IPS DF 6.9 (cell line): ENCODE data around the gene GALNT2.

ENCODE experiments used
- DNase-seq: peaks from one replicate; pipeline ENCODE4 v3.0.0-alpha.2; 2013; ENCODE audit warnings: low read depth, low spot score
- H3K27ac ChIP-seq: one replicate; pipeline ENCODE4 v1.5.1; 2013; ENCODE audit warnings: low read length, control low read depth
- H3K27me3 ChIP-seq: 2 replicates; pipeline ENCODE4 v1.6.1; 2013; ENCODE audit warnings: mild to moderate bottlenecking, low read length; ENCODE audit not compliant: control insufficient read depth, insufficient read depth
- H3K36me3 ChIP-seq: 2 replicates; pipeline ENCODE4 v1.6.1; 2013; ENCODE audit warnings: low read length; ENCODE audit not compliant: control insufficient read depth, insufficient read depth
- H3K4me1 ChIP-seq: 2 replicates; pipeline ENCODE4 v1.6.1; 2013; ENCODE audit warnings: low read length; ENCODE audit not compliant: control insufficient read depth, insufficient read depth
- H3K4me3 ChIP-seq: 2 replicates; pipeline ENCODE4 v1.5.1; 2013; ENCODE audit warnings: mild to moderate bottlenecking, low read length
- H3K9me3 ChIP-seq: 2 replicates; pipeline ENCODE4 v1.6.1; 2013; ENCODE audit warnings: low read length, inconsistent platforms; ENCODE audit not compliant: control insufficient read depth, insufficient read depth
- WGBS: extraction: QIAGEN DNeasy Blood & Tissue Kit; methylation state at CpG from one replicate; pipeline ENCODE4 v1.1.7; 2013; ENCODE audit warnings: mixed read lengths, missing lambda C conversion rate; ENCODE audit not compliant: insufficient read length, insufficient coverage; 5-methylcytosine and 5-hydroxymethylcytosine counted together

Gene GALNT2

DNA sequence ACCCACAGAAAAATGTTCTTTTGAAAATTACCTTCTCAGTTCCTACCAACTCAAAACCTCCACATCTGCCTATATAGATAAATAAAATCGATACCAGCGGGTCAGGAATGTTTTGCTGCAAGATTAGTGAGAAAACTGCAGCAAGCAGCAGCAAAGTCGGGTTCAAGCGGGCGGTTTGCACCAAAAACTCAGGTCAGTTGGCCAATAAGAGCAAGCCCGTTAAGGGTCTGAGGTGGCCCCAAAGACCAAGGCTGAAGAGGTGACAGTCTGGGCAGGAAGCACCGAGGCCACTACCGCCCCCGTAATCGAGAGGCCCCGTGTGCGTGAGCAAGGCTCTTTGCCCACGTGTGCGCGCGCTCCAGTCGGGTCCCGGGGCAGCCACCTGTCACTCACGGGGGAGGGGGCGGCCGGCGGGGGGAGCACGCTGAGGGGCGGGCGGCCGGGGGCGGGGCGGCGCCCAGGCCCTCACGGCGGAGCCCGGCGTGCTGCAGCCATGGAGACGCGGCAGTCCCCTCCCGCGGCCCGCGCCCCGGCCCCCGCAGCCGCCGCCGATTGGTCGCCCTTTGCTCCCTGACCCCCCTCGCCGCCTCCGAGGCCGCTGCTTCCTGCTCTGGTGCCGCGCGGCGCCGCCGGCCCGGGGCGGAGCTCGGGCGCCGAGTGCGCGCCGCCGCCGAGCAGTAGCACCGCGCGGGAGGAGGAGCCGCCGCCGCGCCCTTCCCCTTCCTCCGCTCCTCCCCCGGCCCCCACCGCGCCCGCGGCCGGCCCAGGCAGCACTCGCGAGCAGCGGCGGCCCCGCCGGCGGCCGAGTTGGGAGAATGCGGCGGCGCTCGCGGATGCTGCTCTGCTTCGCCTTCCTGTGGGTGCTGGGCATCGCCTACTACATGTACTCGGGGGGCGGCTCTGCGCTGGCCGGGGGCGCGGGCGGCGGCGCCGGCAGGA, at the start of gene GALNT2:
GALNT2 (plus strand) TSS at position 773 of the 939 bp plus-strand sequence; CDS start at position 816, 43 bp downstream.
- Histone ChIP-seq H3K36me3 (no peaks in the 10 kb centered on the region), H3K4me3 (peak within 1 kb of the TSS; percentile 59), H3K27ac (no peak within 1 kb of the TSS), H3K9me3 (no peaks in the 10 kb centered on the region), H3K4me1 (peaks cover 2% of the 10 kb centered on the region; the same call in 1 of the 2 replicates), H3K27me3 (no peaks in the 10 kb centered on the region; the same call in 1 of the 2 replicates)
- no CpG with 5 or more reads among the region's 104 CpGs for WGBS
- DNase-seq = peak; percentile 43

DNA sequence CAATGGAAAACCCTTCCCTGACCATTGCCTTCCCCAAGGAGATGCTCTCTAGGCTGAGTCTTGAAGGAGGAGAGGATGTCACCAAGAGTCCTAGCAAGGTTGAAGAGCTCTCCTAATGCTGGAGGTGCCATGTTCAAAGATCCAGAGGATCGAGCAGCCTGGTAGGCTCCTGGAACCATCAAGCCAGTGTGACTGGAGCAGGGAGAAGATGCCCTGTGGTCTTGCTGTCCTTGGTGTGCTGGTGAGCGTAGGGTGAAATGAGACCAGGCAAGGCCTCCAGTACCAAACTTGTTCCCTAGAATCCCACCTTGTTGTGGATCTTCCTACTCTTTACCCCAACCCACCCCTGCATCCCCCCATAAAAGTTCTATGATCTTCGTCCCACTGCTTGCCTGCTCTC, 46.6 kb upstream of the GALNT2 start:
- H3K4me3 ChIP-seq = no peak overlapping the region
- H3K4me1 ChIP-seq = no peaks in the 10 kb centered on the region
- WGBS = no CpG with 5 or more reads among the region's 3 CpGs
- no peaks in the 10 kb centered on the region for H3K9me3 ChIP-seq
- H3K27ac ChIP-seq = no peak overlapping the region
- no peaks in the 10 kb centered on the region for H3K27me3 ChIP-seq
- DNase-seq = no peak
- no peaks in the 10 kb centered on the region for H3K36me3 ChIP-seq

DNA sequence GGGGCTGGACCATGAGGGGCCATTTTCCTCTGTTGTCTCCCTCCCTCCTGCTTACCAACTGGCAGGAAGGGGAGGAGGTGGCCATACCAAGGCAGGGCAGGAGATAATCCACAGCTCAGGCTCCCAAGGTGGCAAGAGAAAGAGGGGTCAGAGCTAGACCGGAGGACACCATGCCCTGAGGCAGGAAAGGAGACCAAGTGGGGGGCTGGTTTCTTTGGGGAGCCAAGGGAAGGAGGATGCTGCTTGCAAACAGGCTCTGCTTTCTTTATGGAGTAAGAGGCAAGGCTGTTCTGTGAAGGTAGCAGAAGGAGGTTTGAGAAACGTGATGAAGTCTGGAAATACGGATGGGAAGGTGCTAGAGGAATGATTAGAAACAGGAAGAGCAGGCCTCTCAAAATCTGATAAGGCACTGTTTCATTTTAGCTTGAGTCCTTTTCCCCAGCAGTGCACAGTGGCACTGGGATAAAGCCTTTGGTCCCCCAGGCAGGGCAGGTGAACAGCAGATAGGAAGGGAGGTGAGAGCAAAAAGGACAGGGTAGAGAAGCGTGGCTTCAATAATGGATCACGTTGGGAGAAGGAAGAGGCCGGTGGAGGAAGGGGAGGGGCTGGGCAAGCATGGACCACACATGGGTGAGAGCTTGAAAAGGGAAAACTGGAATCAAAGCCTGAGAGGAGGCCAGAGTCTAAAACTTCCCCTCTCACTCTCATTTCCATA, 44.2 kb upstream of the GALNT2 start:
- Histone ChIP-seq H3K4me1 (no peaks in the 10 kb centered on the region), H3K27me3 (no peaks in the 10 kb centered on the region), H3K27ac (no peak overlapping the region), H3K4me3 (no peak overlapping the region), H3K36me3 (no peaks in the 10 kb centered on the region), H3K9me3 (no peaks in the 10 kb centered on the region)
- no peak for DNase-seq
- no CpG with 5 or more reads among the region's 6 CpGs for WGBS

DNA sequence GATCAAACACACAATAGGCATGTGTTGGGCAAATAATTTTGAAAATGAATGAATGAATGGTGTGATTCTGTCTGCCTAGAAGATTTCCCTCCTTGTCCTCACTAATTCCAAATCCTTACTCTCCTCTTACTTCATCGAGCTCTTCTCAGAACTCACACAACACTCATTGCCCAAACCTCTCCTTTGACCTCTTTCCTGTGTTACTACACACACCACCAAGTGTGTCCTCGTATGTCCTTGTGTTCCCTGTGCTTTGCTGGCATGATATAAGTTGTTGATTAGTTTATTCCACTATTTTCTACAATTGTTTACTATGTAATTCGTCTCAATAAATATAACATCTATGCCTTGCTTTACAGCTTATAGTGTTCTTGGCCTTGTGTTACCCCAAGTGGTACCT, 41.4 kb upstream of the GALNT2 start:
- Histone ChIP-seq H3K4me3 (no peak overlapping the region), H3K9me3 (no peaks in the 10 kb centered on the region), H3K4me1 (no peaks in the 10 kb centered on the region), H3K36me3 (no peaks in the 10 kb centered on the region), H3K27ac (no peak overlapping the region), H3K27me3 (no peaks in the 10 kb centered on the region)
- no peak for DNase-seq
- 100% methylated on average over 1 of the region's 3 CpGs for WGBS

DNA sequence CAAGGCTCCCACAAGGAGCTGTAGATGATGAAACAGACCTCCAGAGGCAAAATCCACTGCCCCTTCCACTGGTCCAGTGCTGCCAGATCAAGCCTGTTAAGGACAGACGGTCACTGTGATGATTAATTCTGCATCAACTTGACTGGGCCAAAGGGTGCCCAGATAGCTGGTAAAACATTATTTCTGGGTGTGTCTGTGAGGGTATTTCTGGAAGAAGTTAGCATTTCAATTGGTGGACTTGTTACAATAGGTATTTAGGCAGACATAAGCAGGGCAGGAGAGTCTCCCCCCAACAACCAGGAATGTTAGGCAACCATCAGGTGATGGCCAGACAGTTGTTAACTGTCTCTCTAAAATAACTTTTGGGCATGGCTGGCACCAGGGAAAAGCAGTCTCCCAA, 40.9 kb upstream of the GALNT2 start:
- WGBS = no CpG with 5 or more reads among the region's 1 CpG
- H3K4me3 ChIP-seq = no peak overlapping the region
- no peak for DNase-seq
- H3K36me3 ChIP-seq = no peaks in the 10 kb centered on the region
- H3K27ac ChIP-seq = no peak overlapping the region
- H3K4me1 ChIP-seq = no peaks in the 10 kb centered on the region
- H3K9me3 ChIP-seq = no peaks in the 10 kb centered on the region
- H3K27me3 ChIP-seq = no peaks in the 10 kb centered on the region

DNA sequence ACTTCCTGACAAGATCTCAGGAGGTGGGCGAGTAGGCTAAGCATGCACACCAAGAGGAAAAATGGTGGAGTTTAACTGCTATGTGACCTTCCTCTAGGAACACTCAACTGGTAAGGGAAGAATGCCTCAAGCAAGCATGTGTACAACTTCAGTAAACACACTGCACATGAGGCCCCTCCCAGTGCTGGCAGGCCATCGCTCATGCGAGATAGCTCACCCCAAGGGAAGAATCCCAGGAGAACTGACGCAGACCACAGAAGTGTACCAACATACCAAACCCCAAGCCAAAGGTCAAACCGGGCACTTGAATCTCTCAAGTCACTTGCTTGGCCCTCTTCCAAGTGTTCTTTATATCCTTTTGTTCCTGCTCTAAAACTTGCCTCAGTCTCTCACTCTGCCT, 40.5 kb upstream of the GALNT2 start:
- H3K4me1 ChIP-seq = no peaks in the 10 kb centered on the region
- no peaks in the 10 kb centered on the region for H3K9me3 ChIP-seq
- H3K4me3 ChIP-seq = no peak overlapping the region
- H3K27me3 ChIP-seq = no peaks in the 10 kb centered on the region
- WGBS = no CpG with 5 or more reads among the region's 5 CpGs
- H3K36me3 ChIP-seq = no peaks in the 10 kb centered on the region
- DNase-seq = no peak
- no peak overlapping the region for H3K27ac ChIP-seq

DNA sequence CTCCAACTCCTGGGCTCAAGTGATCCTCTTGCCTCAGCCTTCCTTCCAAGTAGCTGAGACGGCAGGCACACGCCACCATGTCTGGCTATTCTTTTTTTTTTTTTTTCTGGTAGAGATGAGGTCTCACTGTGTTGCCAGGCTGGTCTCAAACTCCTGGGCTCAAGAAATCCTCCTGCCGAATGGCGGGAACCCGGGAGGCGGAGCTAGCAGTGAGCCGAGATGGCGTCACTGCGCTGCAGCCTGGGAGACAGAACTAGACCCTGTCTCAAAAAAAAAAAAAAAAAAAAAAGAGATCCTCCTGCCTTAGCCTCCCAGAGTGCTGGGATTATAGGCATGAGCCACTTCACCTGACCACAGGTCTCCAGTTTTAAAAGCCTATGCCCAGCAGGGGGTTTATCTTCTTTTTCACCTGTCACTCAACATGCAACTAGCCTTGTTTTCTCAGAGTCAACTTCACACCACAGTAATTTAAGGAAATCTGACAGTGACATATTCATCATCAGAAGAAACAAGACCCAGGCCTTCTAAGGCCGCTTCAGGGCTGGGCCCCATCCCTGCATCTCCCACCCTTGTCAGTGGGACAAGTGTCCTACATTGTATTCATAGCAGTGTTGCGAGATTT, 38.3 kb upstream of the GALNT2 start:
- Histone ChIP-seq H3K9me3 (no peaks in the 10 kb centered on the region), H3K4me3 (no peak overlapping the region), H3K27ac (no peak overlapping the region), H3K27me3 (no peaks in the 10 kb centered on the region), H3K36me3 (no peaks in the 10 kb centered on the region), H3K4me1 (no peaks in the 10 kb centered on the region)
- no peak for DNase-seq
- WGBS = no CpG with 5 or more reads among the region's 11 CpGs

DNA sequence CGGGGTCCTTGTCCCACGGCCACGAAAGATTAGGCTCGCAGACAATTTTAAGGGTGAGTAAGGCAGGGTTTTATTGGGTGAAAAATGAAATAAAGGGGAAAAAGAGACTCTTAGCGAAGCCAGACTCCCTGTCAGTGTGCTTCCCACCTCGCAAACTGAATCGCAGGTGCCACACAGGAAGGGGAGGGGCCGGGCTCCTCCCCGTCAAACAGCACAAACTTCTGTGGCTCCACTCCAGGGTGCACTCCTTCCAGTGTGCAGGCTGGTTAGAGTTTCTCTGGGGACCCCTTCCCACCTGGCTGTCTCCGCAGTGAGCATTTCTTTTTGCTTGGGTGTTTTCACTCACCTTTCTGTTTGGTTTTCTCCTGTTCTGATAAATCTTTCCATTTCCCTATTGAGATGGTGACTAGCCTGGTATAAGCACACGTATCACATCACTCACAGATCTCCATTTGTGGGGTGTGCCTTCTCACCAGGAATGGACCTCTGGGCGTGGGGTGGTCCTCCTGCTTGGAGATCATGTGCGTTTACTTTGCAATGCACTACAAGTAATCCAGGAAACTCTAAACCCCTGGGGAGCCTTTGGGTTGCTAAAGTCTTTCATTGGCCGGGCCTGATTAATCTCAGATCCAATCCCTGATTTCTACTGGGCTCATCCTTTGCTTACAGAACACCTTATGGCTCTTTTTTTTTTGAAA, 37.6 kb upstream of the GALNT2 start:
- WGBS = no CpG with 5 or more reads among the region's 14 CpGs
- H3K27me3 ChIP-seq = no peaks in the 10 kb centered on the region
- no peaks in the 10 kb centered on the region for H3K36me3 ChIP-seq
- no peak overlapping the region for H3K27ac ChIP-seq
- no peak overlapping the region for H3K4me3 ChIP-seq
- H3K9me3 ChIP-seq = no peaks in the 10 kb centered on the region
- DNase-seq = no peak
- H3K4me1 ChIP-seq = no peaks in the 10 kb centered on the region

DNA sequence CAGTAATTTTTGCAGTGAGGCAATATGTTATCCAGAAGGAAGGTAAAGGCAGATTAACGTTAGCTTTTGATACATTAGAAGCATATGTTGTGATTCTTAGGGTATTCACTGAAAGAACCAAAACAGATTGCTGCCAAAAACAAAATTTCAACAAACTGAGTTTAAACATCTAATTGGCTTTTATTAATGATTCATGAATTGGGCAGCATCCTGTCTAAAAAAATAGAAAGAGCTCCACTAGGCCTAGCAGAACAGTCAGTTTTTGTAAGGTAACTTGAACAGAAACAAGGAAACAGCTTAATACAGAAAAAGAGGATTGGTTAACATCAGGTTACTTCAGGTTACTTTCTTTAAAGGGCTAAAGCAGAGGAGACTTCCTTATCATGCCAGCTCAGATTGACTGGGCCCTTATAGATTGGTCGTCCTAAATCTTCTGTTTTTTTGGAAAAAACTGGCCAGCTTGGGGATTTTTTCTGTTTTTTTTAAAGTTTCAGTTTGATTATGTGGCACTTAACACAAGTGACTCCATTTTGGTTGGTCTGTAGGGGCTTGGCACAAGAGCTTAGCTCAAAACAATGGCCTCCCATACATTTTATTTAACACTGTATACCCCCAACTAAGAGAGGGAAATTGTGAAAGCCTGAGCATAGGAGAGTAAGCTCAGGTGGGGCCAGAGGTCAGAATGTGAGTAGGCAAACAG, 36.8 kb upstream of the GALNT2 start:
- H3K36me3 ChIP-seq = no peaks in the 10 kb centered on the region
- H3K27ac ChIP-seq = no peak overlapping the region
- no peaks in the 10 kb centered on the region for H3K4me1 ChIP-seq
- no peaks in the 10 kb centered on the region for H3K27me3 ChIP-seq
- no peaks in the 10 kb centered on the region for H3K9me3 ChIP-seq
- no peak for DNase-seq
- H3K4me3 ChIP-seq = no peak overlapping the region
- no CpG with 5 or more reads among the region's 2 CpGs for WGBS
